C4-2B (cell line): Measurements from ENCODE around the gene GCA.
A peak's percentile ranks its signal among the peaks of the same experiment; 100 is the strongest.

Source experiments
- H3K27ac ChIP-seq: fragments of 450-650 bp; 2 replicates; pipeline ENCODE4 v1.5.1; 2017
- CTCF ChIP-seq: fragments of 450-650 bp; conservative IDR thresholded peaks from 2 replicates; pipeline ENCODE4 v1.5.1; 2017; ENCODE audit warnings: mild to moderate bottlenecking
- ZFX ChIP-seq: fragments of 450-650 bp; IDR thresholded peaks from 2 replicates; pipeline ENCODE4 v1.6.1; 2017

Gene GCA

DNA sequence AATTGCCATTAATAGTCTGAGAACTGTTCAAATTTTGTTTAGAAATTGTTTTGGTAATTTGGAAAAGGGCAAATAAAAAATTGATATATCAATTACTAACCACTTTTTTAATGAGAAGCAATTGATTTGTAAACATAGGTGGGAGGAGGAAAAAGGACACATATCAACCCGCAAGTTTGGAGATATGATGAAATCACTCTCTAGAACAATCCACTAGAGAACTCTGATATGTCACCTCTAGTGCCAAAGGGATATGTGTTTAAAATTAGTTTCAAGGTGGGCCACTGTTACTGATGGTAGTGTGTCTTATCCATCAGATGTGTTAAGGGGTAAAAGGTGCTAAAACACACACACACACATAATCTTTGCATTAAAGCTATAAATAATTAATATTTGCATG lies 42.1 kb upstream of the GCA start:
- no peak overlapping the region for H3K27ac ChIP-seq
- TF ChIP-seq CTCF (no peak), ZFX (no peak)

DNA sequence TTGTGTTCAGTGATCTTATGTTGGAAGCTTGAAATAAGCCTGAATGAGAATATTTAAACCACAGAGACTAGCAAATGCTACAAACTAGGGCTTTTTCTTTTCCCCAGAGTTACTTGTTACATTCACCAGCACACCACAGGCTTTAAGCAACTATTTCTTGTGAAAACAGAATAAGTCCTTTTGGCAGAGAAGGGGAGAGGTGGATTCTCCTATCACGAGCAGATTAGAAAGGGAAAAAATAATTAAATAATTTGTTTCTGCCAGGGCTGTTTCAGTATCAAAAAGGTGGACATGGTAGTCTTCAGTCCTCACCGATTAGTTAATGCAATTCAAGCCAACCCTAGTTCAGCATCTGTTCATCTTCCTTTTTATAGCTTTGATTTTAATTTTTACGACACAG lies 38.0 kb upstream of the GCA start:
- no peak for TF ChIP-seq CTCF
- no peak for TF ChIP-seq ZFX

GRCh38 chr2:162308747-162309503 lies 35.0 kb upstream of the GCA start:
- TF ChIP-seq CTCF (no peak), ZFX (no peak)
- H3K27ac ChIP-seq = no peak overlapping the region

More for the DNA sequence above, 38.0 kb upstream of the GCA start:
- no peak overlapping the region for H3K27ac ChIP-seq

DNA sequence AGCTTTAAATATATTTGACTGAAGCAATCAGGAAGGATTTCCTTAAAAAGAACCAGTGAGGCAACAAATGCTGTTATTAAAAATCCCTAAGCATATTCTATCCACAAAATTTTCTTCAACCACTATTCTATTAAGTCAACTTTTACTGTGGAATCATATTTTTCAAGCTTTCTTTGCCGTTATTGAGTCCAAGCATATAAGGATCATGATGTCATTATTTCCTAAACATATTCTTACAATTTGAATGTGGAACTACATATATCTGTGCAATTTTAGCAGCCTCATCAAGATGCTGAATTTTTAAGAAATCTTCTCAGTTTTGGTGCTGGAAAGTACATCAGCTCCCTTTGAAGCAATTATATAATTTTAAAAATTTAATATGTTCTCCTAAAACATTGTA lies 31.1 kb upstream of the GCA start:
- no peak overlapping the region for H3K27ac ChIP-seq
- no peak for TF ChIP-seq CTCF
- no peak for TF ChIP-seq ZFX

GRCh38 chr2:162315938-162316337 lies 28.0 kb upstream of the GCA start:
- TF ChIP-seq CTCF = no peak
- no peak for TF ChIP-seq ZFX
- no peak overlapping the region for H3K27ac ChIP-seq

DNA sequence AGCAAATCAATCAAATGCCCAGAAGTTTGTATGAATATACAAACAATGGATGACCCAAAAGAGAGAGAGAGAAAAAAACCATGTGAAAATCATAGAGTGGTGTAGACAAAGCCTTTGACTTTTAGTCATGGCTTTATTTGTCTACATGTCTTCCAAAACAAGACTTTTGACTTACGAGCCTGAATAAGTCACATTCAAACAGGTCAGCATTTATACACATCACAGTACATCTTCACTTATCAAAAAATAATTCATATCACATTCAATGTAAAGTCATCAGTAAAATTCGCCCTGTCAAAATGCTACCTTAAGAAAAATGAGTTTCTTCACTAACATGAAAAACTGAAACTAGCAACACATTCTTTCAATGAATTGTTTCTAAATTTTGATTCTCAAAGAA lies 27.3 kb upstream of the GCA start:
- H3K27ac ChIP-seq = no peak overlapping the region
- TF ChIP-seq CTCF (no peak), ZFX (no peak)

DNA sequence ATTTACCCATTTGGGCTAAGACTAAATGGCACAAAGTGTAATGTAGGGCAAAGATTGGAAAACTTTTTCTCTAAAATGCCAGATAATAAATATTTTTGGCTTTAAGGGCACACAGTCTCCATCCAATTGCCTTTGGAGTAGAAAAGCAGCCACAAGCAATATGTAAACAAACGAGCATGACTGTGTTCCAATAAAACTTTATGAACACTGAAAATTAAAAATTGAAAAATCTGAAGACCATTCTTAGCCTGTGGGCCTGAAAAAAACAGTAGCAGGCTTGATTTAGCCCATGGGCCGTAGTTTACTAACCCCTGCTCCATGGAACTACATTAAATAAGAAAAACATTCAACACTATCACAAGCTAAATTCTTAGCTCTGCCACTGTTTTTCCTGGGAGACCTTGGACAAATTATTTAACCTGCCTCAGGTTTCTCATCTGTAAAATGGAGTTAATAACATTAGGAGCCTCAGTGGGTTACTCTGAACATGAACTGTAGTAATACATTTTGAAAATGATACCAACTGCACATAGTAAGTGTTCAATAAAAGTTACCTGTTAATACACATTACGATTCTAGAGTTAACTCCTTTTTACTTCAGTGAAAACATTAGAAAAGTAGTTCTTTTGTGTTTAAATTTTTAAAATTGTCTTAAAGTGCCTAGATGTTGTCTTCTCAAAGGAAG lies 26.7 kb upstream of the GCA start:
- no peak for TF ChIP-seq ZFX
- no peak for TF ChIP-seq CTCF
- peak overlapping the region; percentile 73; the same call in 1 of the 2 replicates for H3K27ac ChIP-seq
